ENCODE data around the gene AKAP6. TPM values are rescaled to one million over a fixed set of nuclear protein-coding genes. Genes with fewer than 3 reads are reported as not detected.

The AKAP6 gene
- total RNA-seq, 1 donor from 2014 or later, result 249 TPM

- intact Hi-C loops (cut with DNase I), result no loop called here
- DNase-seq (ENCODE audit: low spot score), result no peak
Observed at GRCh38 chr14:32667287-32667686, 338.2 kb downstream of the AKAP6 start.

- intact Hi-C loops (cut with DNase I), result no loop called here
- DNase-seq (ENCODE audit: low spot score), result no peak
Observed at GRCh38 chr14:32667791-32668190, 338.7 kb downstream of the AKAP6 start.

GRCh38 chr14:32669391-32669790, 340.3 kb downstream of the AKAP6 start:
- DNase-seq (ENCODE audit: low spot score), result no peak
- intact Hi-C loops (cut with DNase I), result no loop called here

DNA sequence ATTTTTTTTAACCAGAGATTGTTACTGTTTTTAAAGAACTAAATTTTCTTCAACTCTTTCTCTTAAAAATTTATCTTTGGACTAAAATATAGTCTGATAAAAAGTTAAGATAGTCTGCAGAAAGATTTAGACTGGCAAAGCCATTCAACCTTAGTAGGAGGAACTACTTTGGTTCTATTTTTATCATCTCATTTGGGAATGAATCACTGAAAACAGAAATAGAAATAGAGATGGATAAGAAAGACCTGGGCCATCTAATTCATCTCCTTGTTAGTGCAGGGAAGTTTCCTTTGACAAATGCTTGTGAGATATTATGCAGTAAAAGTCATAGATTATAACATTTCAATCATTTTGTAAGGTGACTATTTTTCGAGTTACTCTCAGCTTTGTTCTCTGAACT, 346.3 kb downstream of the AKAP6 start:
- DNase-seq (ENCODE audit: low spot score), result no peak
- intact Hi-C loops (cut with DNase I), result no loop called here

DNA sequence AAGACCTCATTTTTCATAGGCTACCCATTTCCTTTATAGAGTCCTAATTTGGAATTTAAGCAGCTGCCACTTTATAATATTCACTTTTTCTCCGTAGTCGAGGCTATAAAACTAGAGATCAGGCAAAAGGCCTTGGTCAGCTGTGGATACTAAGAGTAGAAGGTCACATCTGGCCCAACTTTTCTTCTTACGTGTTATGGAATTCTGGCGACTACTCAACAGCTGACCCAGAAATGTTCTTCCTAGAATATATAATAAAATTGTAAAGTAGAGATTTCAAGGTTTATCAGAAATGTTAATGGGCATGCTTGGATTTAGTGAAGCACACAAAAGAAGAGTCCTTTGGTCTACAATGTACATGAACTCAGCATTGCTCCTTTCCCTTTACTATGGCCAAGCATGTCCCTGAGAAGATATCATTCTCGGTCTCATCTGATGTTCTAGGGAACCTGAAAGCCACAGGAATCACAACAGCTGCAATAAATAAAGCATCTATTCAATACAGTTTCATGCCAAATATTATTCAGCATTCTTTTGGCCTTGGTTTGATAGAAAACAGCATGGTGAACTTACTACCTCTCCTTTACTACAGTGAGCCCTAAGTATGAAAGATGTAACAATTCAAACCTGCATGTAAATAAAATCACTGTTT, 348.2 kb downstream of the AKAP6 start:
- no peak for DNase-seq (ENCODE audit: low spot score)
- intact Hi-C loops (cut with DNase I), result no loop called here

GRCh38 chr14:32678088-32678487, 349.0 kb downstream of the AKAP6 start:
- no peak for DNase-seq (ENCODE audit: low spot score)
- intact Hi-C loops (cut with DNase I), result no loop called here

DNA sequence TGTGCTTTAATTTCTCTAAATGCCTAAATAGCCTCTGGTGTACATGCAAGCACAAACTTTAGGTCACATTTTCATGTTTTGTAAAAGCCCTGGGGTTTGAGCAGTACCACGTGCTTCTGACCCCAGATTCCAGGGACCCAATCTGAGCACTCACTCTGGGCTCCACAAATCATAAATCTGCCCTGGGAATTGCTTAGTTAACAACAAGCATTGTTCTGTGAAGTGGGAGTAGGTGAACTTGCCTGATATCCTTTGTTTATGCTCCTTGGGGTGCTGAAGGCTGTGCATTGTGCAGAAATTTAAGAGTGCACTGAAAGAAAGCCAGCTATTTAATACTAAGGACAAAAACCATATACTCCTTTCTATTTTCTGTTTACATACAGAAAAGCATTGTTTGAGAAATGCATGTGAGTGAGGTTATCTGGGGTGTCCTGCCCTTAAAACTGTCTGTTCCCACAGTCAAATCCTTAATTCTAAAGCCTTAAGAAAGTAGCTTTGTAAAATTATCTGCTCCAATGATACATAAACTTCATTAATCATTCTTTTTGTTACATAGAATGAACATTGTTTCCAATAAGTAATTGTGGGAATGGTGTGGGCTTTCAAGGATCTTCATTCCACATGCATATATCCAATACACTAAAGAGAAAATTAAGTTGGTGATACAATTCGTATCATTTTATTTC, 351.0 kb downstream of the AKAP6 start:
- intact Hi-C loops (cut with DNase I), result no loop called here
- DNase-seq (ENCODE audit: low spot score), result no peak

- DNase-seq (ENCODE audit: low spot score), result no peak
- intact Hi-C loops (cut with DNase I), result no loop called here
Observed at GRCh38 chr14:32681598-32681997, 352.5 kb downstream of the AKAP6 start.

DNA sequence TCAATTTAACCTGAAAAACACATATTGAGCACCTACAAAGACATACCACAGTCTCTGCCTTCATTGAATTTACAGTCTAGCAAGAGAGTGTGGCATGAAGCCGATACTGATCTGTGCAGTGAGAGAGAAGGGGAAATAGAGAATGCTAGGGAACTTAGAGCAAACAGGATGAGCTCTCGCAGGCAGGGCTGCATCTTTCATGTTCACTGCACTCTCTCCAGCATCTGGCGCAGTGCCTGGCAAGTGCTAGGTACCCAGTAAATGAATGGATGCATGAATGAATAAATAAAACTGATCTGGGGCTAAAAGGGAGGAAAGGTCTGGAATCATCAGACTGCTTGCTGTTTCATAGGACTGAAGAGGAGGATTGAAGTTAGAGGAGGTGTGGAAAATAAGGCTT, 353.1 kb downstream of the AKAP6 start:
- no peak for DNase-seq (ENCODE audit: low spot score)
- intact Hi-C loops (cut with DNase I), result no loop called here

DNA sequence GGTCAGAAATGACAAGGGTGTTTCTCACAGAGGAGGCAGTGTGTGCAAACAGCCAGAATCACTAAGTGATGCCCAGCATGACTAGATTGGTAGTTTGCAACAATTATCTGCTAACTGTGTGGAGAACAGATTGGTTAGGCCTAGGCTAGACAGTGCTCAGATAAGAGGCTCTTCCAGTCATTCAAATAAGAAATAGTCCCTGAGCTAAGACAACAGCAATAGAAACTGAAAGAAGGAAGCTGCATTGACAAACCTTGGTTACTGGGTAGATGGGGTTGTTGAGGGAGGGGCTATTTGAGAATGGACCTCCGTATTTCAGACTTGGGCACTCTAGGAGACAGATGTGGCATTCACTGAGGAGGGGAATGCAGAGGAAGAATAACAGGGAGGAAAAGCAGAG, 354.6 kb downstream of the AKAP6 start:
- DNase-seq (ENCODE audit: low spot score), result no peak
- intact Hi-C loops (cut with DNase I), result no loop called here

DNA sequence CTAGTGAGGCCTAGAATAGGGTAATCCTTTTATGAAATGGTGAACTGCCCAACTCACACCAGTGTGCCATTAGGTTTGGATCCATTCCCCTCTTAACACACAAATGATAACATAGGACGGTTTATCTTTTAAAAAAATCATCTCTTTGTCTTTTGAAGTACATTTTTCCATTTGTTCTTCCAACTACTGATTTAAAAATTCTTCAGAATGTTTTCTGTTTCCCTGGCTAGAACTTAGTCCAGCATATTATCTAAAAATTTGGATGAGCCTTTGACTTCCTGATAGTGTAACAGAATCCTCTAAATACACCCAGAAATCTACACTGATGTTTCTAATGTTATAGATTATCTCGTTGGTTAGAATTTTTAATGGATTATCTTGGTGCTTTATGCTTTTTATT, 359.8 kb downstream of the AKAP6 start:
- intact Hi-C loops (cut with DNase I), result no loop called here
- no peak for DNase-seq (ENCODE audit: low spot score)

DNA sequence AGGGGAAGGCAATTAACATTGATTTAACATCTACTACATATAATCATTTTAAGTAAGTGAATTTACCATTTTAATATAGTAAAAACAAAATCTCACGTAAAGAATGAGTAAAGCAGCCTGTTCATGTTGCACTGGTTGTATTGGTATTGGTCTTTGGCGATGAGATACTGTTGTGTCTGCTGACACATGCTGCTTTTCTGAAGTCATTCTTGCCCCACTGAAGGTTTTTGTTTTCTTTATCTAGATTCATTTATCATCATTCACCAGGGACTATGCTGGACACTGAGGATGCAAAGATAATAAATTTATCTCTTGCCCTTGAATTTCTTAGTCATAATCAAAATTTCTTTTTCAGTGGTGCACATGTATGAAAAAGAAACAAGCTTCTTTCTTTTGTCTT, 363.3 kb downstream of the AKAP6 start:
- DNase-seq (ENCODE audit: low spot score), result no peak
- intact Hi-C loops (cut with DNase I), result no loop called here

DNA sequence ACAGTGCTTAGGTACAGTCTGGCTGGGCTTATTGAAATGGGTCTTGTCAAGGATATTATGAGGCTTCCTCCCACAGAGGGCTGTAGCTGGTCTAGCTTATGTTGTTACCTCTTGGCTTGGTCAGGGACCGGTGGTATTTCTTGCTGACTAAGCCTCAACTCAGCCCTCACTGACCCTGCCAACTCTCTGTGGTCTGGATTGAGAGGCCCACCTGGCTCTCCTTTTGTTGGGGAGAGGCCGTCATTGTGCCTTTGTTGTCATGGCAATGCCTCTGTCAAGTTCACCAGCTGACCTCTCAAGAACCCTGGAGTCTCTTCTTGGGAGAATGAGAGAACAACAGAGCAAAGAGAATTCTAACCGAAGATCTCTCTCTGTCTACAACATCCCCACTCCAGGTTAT, 364.0 kb downstream of the AKAP6 start:
- no peak for DNase-seq (ENCODE audit: low spot score)
- intact Hi-C loops (cut with DNase I), result no loop called here

GRCh38 chr14:32694795-32695449, 365.8 kb downstream of the AKAP6 start:
- intact Hi-C loops (cut with DNase I), result no loop called here

GRCh38 chr14:32696325-32697091, 367.4 kb downstream of the AKAP6 start:
- no peak for DNase-seq (ENCODE audit: low spot score)
- intact Hi-C loops (cut with DNase I), result no loop called here

More at GRCh38 chr14:32694795-32695449, 365.8 kb downstream of the AKAP6 start:
- DNase-seq (ENCODE audit: low spot score), result no peak

GRCh38 chr14:32697114-32697513, 368.0 kb downstream of the AKAP6 start:
- intact Hi-C loops (cut with DNase I), result no loop called here
- DNase-seq (ENCODE audit: low spot score), result no peak

DNA sequence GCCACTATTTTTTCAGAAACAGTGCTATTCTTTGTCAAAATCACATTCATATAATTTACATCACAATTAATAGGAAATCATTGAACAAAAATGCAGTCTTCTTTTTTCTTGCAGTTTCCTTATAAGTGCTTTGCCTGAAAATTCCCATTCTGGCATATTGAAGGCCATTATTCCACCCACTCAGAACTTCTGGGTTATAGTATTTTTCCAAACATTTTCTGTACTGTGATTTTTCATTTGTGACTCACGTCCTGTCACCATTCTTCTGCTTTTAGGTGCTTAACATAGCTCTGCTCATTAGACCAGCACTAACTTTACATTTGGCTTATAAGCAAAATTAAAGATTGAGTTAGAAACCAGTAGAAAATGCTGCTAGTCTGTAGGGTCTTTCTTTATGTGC, 368.6 kb downstream of the AKAP6 start:
- intact Hi-C loops (cut with DNase I), result no loop called here

GRCh38 chr14:32698831-32699230, 369.7 kb downstream of the AKAP6 start:
- intact Hi-C loops (cut with DNase I), result no loop called here
- no peak for DNase-seq (ENCODE audit: low spot score)

More for the DNA sequence above, 368.6 kb downstream of the AKAP6 start:
- no peak for DNase-seq (ENCODE audit: low spot score)

DNA sequence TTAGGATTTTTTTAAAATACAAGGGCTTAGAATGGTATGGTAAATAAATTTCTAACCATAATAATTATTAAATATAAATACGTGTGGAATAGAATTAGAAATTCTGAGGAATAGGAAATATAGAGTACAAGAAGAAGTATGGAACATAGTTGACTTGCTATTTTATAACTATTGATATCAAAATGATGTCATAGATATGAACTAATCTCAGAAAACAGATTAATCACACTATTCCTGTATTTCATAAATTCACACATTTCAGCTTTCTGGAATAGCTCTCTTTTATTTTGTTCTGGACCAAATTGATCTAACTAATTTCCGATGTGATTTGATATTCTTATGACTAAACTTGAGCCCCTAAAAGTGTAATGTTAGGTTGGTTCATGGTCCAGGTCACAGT, 372.4 kb downstream of the AKAP6 start:
- intact Hi-C loops (cut with DNase I), result loop anchor here (10.0 kb wide), 1 partner anchor 233 kb away; the partner anchor contains the start of gene NPAS3
- DNase-seq (ENCODE audit: low spot score), result no peak

DNA sequence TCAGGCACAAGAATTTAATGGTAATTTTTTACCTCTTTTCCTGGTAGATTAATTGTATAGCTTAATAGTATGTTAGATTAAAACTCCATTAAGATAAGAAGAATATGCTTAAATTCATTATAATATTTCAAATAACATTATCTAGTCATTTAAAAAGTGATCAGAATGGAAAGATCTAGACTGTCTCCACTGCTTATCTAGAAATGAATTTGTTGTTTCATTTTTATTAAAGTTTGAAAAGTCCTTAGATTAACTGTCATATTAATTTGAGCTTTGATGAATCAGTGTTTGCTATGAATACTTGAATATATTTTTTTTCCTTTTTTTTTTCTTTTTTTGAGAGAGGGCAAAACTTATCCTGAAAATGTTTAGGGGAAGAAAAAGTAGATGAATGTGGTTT, 373.0 kb downstream of the AKAP6 start:
- DNase-seq (ENCODE audit: low spot score), result no peak
- intact Hi-C loops (cut with DNase I), result loop anchor here (10.0 kb wide), 1 partner anchor 233 kb away; the partner anchor contains the start of gene NPAS3
